ENCODE data around the gene GNL2. TPM values are rescaled to one million over a fixed set of nuclear protein-coding genes. Genes with fewer than 3 reads are reported as not detected.
A peak's percentile ranks its signal among the peaks of the same experiment; 100 is the strongest.
"Not testable (repeated sequence)": the region's sequence is repeated elsewhere in the genome, so short reads cannot be mapped to it uniquely, and the experiment has no call there.

GNL2 gene
- total RNA-seq, 1 experiment from 2014 or later = 74.7 TPM

- Mint-ChIP-seq H3K9me3 (ENCODE audit: low read depth, unreplicated experiment) (no peaks in the 10 kb centered on the region), H3K27me3 (ENCODE audit: unreplicated experiment) (no peaks in the 10 kb centered on the region), H3K36me3 (ENCODE audit: insufficient read depth, unreplicated experiment) (peaks cover 53% of the 10 kb centered on the region), H3K4me1 (ENCODE audit: low read depth, unreplicated experiment) (no peaks in the 10 kb centered on the region), H3K4me3 (ENCODE audit: low read depth, unreplicated experiment) (no peak overlapping the region), H3K27ac (ENCODE audit: unreplicated experiment) (peak overlapping the region; percentile 12)
- intact Hi-C loops (cut with micrococcal nuclease; ENCODE audit: unreplicated experiment) = no loop called here
- no peak for DNase-seq
- CTCF ChIA-PET = no interaction called here
- TF ChIP-seq CTCF (IDR thresholded peaks at IDR 0.05; ENCODE audit: unreplicated experiment) = no peak
- no TSS peak for BruUV-seq (replicated peaks)
Observed at GRCh38 chr1:37545019-37545418, 50.7 kb downstream of the GNL2 start.

GRCh38 chr1:37544530-37544929 lies 51.2 kb downstream of the GNL2 start:
- no TSS peak for BruUV-seq (replicated peaks)
- no peak for DNase-seq
- Mint-ChIP-seq H3K9me3 (ENCODE audit: low read depth, unreplicated experiment) (no peaks in the 10 kb centered on the region), H3K27me3 (ENCODE audit: unreplicated experiment) (no peaks in the 10 kb centered on the region), H3K4me1 (ENCODE audit: low read depth, unreplicated experiment) (no peaks in the 10 kb centered on the region), H3K4me3 (ENCODE audit: low read depth, unreplicated experiment) (no peak overlapping the region), H3K27ac (ENCODE audit: unreplicated experiment) (peak overlapping the region; percentile 12), H3K36me3 (ENCODE audit: insufficient read depth, unreplicated experiment) (peaks cover 48% of the 10 kb centered on the region)
- TF ChIP-seq CTCF (IDR thresholded peaks at IDR 0.05; ENCODE audit: unreplicated experiment) = no peak
- intact Hi-C loops (cut with micrococcal nuclease; ENCODE audit: unreplicated experiment) = no loop called here
- CTCF ChIA-PET = no interaction called here

- Mint-ChIP-seq H3K4me1 (ENCODE audit: low read depth, unreplicated experiment) (peaks cover 24% of the 10 kb centered on the region), H3K9me3 (ENCODE audit: low read depth, unreplicated experiment) (no peaks in the 10 kb centered on the region), H3K4me3 (ENCODE audit: low read depth, unreplicated experiment) (no peak overlapping the region), H3K27me3 (ENCODE audit: unreplicated experiment) (no peaks in the 10 kb centered on the region), H3K36me3 (ENCODE audit: insufficient read depth, unreplicated experiment) (peaks cover 44% of the 10 kb centered on the region), H3K27ac (ENCODE audit: unreplicated experiment) (no peak overlapping the region)
- BruUV-seq (replicated peaks) = no TSS peak
- DNase-seq = no peak
- CTCF ChIA-PET = no interaction called here
- no peak for TF ChIP-seq CTCF (IDR thresholded peaks at IDR 0.05; ENCODE audit: unreplicated experiment)
- intact Hi-C loops (cut with micrococcal nuclease; ENCODE audit: unreplicated experiment) = no loop called here
Observed at GRCh38 chr1:37540036-37540785, 55.5 kb downstream of the GNL2 start.

- Mint-ChIP-seq H3K36me3 (ENCODE audit: insufficient read depth, unreplicated experiment) (peaks cover 45% of the 10 kb centered on the region), H3K4me1 (ENCODE audit: low read depth, unreplicated experiment) (peaks cover 32% of the 10 kb centered on the region)
- H3K4me3 Mint-ChIP-seq (ENCODE audit: low read depth, unreplicated experiment); DNase-seq; H3K27me3 Mint-ChIP-seq (ENCODE audit: unreplicated experiment); H3K27ac Mint-ChIP-seq (ENCODE audit: unreplicated experiment); BruUV-seq (replicated peaks); intact Hi-C loops (cut with micrococcal nuclease; ENCODE audit: unreplicated experiment); CTCF ChIA-PET; H3K9me3 Mint-ChIP-seq (ENCODE audit: low read depth, unreplicated experiment): not testable (repeated sequence)
Observed at GRCh38 chr1:37539154-37539553, 56.6 kb downstream of the GNL2 start.

GRCh38 chr1:37537378-37537777 lies 58.4 kb downstream of the GNL2 start:
- no TSS peak for BruUV-seq (replicated peaks)
- CTCF ChIA-PET = interaction anchor here (1.6 kb wide), 1 partner anchor 23 kb away, joined by 7 read pairs; the partner anchor contains the start of gene MEAF6
- H3K27ac Mint-ChIP-seq (ENCODE audit: unreplicated experiment) = no peak overlapping the region
- no peak overlapping the region for H3K4me3 Mint-ChIP-seq (ENCODE audit: low read depth, unreplicated experiment)
- H3K4me1 Mint-ChIP-seq (ENCODE audit: low read depth, unreplicated experiment) = peaks cover 40% of the 10 kb centered on the region
- intact Hi-C loops (cut with micrococcal nuclease; ENCODE audit: unreplicated experiment) = no loop called here
- TF ChIP-seq CTCF (IDR thresholded peaks at IDR 0.05; ENCODE audit: unreplicated experiment) = no peak
- no peaks in the 10 kb centered on the region for H3K9me3 Mint-ChIP-seq (ENCODE audit: low read depth, unreplicated experiment)
- DNase-seq = no peak
- H3K36me3 Mint-ChIP-seq (ENCODE audit: insufficient read depth, unreplicated experiment) = peaks cover 42% of the 10 kb centered on the region
- H3K27me3 Mint-ChIP-seq (ENCODE audit: unreplicated experiment) = no peaks in the 10 kb centered on the region
